ENCODE data around the gene ADAMTS3.

DNA sequence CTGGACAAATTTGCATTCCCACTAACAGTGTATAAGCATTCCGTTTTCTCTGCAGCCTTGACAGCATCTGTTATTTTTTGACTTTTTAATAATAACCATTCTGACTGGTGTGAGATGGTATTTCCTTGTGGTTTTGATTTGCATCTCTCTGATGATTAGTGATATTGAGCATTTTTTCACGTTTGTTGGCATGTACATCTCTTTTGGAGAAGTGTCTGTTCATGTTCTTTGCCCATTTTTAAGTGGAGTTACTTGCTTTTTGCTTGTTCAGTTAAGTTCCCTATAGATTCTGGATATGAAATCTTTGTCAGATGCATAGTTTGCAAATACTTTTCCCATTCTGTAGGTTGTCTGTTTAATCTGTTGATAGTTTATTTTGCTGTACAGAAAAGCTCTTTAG lies 68.8 kb downstream of the ADAMTS3 start:
- TF ChIP-seq NFYB (CRISPR knock-in tag; conservative IDR thresholded peaks at IDR 0.05; ENCODE audit: low read depth) (no peak), MLX (CRISPR knock-in tag; IDR thresholded peaks at IDR 0.05) (no peak), ZNF121 (CRISPR knock-in tag; IDR thresholded peaks at IDR 0.05) (no peak), CDX4 (CRISPR knock-in tag; IDR thresholded peaks at IDR 0.05; ENCODE audit: borderline replicate concordance) (no peak), NFATC4 (CRISPR knock-in tag; IDR thresholded peaks at IDR 0.05) (no peak), TCF7 (CRISPR knock-in tag; IDR thresholded peaks at IDR 0.05; ENCODE audit: low read depth) (no peak), SP1 (CRISPR knock-in tag; conservative IDR thresholded peaks at IDR 0.05) (no peak), MXD4 (CRISPR knock-in tag; IDR thresholded peaks at IDR 0.05; ENCODE audit: borderline replicate concordance) (no peak), ESRRA (CRISPR knock-in tag; IDR thresholded peaks at IDR 0.05; ENCODE audit: borderline replicate concordance) (no peak), NR3C1 (CRISPR knock-in tag; conservative IDR thresholded peaks at IDR 0.05; ENCODE audit: low read depth) (no peak)
- TF ChIP-seq, protein P1, sequence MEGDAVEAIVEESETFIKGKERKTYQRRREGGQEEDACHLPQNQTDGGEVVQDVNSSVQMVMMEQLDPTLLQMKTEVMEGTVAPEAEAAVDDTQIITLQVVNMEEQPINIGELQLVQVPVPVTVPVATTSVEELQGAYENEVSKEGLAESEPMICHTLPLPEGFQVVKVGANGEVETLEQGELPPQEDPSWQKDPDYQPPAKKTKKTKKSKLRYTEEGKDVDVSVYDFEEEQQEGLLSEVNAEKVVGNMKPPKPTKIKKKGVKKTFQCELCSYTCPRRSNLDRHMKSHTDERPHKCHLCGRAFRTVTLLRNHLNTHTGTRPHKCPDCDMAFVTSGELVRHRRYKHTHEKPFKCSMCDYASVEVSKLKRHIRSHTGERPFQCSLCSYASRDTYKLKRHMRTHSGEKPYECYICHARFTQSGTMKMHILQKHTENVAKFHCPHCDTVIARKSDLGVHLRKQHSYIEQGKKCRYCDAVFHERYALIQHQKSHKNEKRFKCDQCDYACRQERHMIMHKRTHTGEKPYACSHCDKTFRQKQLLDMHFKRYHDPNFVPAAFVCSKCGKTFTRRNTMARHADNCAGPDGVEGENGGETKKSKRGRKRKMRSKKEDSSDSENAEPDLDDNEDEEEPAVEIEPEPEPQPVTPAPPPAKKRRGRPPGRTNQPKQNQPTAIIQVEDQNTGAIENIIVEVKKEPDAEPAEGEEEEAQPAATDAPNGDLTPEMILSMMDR (IDR thresholded peaks at IDR 0.05) = no peak
- TF ChIP-seq, protein P2, sequence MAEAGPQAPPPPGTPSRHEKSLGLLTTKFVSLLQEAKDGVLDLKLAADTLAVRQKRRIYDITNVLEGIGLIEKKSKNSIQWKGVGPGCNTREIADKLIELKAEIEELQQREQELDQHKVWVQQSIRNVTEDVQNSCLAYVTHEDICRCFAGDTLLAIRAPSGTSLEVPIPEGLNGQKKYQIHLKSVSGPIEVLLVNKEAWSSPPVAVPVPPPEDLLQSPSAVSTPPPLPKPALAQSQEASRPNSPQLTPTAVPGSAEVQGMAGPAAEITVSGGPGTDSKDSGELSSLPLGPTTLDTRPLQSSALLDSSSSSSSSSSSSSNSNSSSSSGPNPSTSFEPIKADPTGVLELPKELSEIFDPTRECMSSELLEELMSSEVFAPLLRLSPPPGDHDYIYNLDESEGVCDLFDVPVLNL (CRISPR knock-in tag; IDR thresholded peaks at IDR 0.05; ENCODE audit: borderline replicate concordance, low read depth) = no peak
- TF ChIP-seq, protein P3, sequence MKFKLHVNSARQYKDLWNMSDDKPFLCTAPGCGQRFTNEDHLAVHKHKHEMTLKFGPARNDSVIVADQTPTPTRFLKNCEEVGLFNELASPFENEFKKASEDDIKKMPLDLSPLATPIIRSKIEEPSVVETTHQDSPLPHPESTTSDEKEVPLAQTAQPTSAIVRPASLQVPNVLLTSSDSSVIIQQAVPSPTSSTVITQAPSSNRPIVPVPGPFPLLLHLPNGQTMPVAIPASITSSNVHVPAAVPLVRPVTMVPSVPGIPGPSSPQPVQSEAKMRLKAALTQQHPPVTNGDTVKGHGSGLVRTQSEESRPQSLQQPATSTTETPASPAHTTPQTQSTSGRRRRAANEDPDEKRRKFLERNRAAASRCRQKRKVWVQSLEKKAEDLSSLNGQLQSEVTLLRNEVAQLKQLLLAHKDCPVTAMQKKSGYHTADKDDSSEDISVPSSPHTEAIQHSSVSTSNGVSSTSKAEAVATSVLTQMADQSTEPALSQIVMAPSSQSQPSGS (CRISPR knock-in tag; IDR thresholded peaks at IDR 0.05; ENCODE audit: borderline replicate concordance, low read depth) = no peak
